Right lobe of liver (tissue), 6 donors: ENCODE data around the gene CCDC88C. TPM values are rescaled to one million over a fixed set of nuclear protein-coding genes. Genes with fewer than 3 reads are reported as not detected.

Experiments
- ATAC-seq, 4 donors: fragments of 200-7000 bp; cut with Tn5 transposase; one replicate each; pipeline ENCODE4 v1.9.1; 2020; ENCODE audit warnings: mild to moderate bottlenecking in 4 of 4, moderate library complexity in 4 of 4
- DNase-seq, 3 donors: peaks; one replicate each; pipeline ENCODE4 v3.0.0-alpha.2; 2020
- H3K27ac ChIP-seq, 3 donors: fragments of 200-600 bp; one replicate each; pipeline ENCODE4 v1.8.0; 2022
- H3K27me3 ChIP-seq, 2 donors: fragments of 200-600 bp; one replicate each; pipeline ENCODE4 v1.8.0; 2022
- H3K36me3 ChIP-seq, 4 donors: fragments of 200-600 bp; sonication (generic) in 1 of 4; one replicate each; pipeline versions ENCODE4 v1.5.1 to v1.8.0; 2017 to 2022; ENCODE audit warnings: control low read depth in 1 of 4
- H3K4me1 ChIP-seq, 4 donors: fragments of 200-600 bp; sonication (generic) in 1 of 4; one replicate each; pipeline versions ENCODE4 v1.5.1 to v1.8.0; 2017 to 2022; ENCODE audit warnings: control low read depth in 1 of 4
- H3K4me3 ChIP-seq, 3 donors: fragments of 200-600 bp; one replicate each; pipeline ENCODE4 v1.8.0; 2022
- H3K9me3 ChIP-seq, 4 donors: fragments of 200-600 bp; sonication (generic) in 1 of 4; one replicate each; pipeline versions ENCODE4 v1.5.1 to v1.8.0; 2017 to 2022; ENCODE audit warnings: control low read depth in 1 of 4
- CTCF ChIP-seq, 4 donors: fragments of 200-600 bp in 3 of 4; fragments of 450-650 bp in 1 of 4; IDR thresholded peaks; one replicate each; pipeline versions ENCODE4 v1.5.1 to v1.8.0; 2016 to 2022; ENCODE audit warnings: antibody characterized with exemption in 4 of 4, mild to moderate bottlenecking in 2 of 4
- POLR2A ChIP-seq: fragments of 450-650 bp; IDR thresholded peaks from one replicate; pipeline ENCODE4 v1.6.1; 2017; ENCODE audit warnings: antibody characterized with exemption, mild to moderate bottlenecking
- WGBS: methylation state at CpG from one replicate; pipeline ENCODE4 v1.1.6; 2018; ENCODE audit warnings: low coverage, low lambda C conversion rate; ENCODE audit not compliant: insufficient coverage; ENCODE audit errors: missing lambda C conversion rate; 5-methylcytosine and 5-hydroxymethylcytosine counted together
- intact Hi-C, 2 donors: fragments of 100-400 bp; cut with DNase I; formaldehyde crosslinking; loops; one replicate each; pipeline versions ENCODE4 v1.11.2 to v1.14.1; 2022
- total RNA-seq, 6 experiments: library from RNA; depleted of rRNA in 2 of 6; stranded (reverse); fragments of >200 nt in 2 of 6; fragmentation: NEBNext Ultra II Directional in 3 of 6; extraction: Animal tissue kit (Norgen Biotek cat#: 25700) in 3 of 6; gene quantifications; one replicate each; pipeline versions ENCODE4 v1.1.0 to v1.2.4, GENCODE V29; 2016 to 2023
- donor health status: DM: no; HTN: yes; CAD: no.
- donor health status: DM: no; HTN: no; CAD: no.
- donor health status: DM: no; HTN: no; CAD: no.
- donor health status: DM: no; HTN: yes; CAD: no.
- donor health status: DM: no; HTN: yes; CAD: no.

Gene CCDC88C
- total RNA-seq, 6 experiments from 2014 or later: 1.2 to 5.7 (median 3.1) TPM

- no peaks in the 10 kb centered on the region for H3K27me3 ChIP-seq
- DNase-seq: no peak
- intact Hi-C loops: no loop called here
- no peak overlapping the region for H3K27ac ChIP-seq
- ATAC-seq: no peak
- H3K36me3 ChIP-seq: no peaks in the 10 kb centered on the region
- no peaks in the 10 kb centered on the region for H3K9me3 ChIP-seq
- TF ChIP-seq POLR2A (no peak), CTCF (IDR thresholded peaks at IDR 0.05) (no peak)
- H3K4me3 ChIP-seq: no peak overlapping the region
- H3K4me1 ChIP-seq: peaks cover 0 to 19% (median 6%) of the 10 kb centered on the region in 4 donors
- 64% methylated on average over 5 of the region's 14 CpGs for WGBS
Measured at GRCh38 chr14:91330096-91330696, 87.4 kb downstream of the CCDC88C start.

GRCh38 chr14:91329486-91330014 lies 88.1 kb downstream of the CCDC88C start:
- peaks cover 0 to 19% (median 6%) of the 10 kb centered on the region in 4 donors for H3K4me1 ChIP-seq
- ATAC-seq (no peak), DNase-seq (no peak)
- TF ChIP-seq CTCF (IDR thresholded peaks at IDR 0.05) (no peak), POLR2A (no peak)
- no peaks in the 10 kb centered on the region for H3K27me3 ChIP-seq
- no peak overlapping the region for H3K27ac ChIP-seq
- H3K36me3 ChIP-seq: no peaks in the 10 kb centered on the region
- WGBS: 24% methylated on average over 3 of the region's 3 CpGs
- H3K9me3 ChIP-seq: no peaks in the 10 kb centered on the region
- intact Hi-C loops: loop anchor here in 1 of 2 donors (5.0 kb wide), 1 partner anchor 88 kb away; the partner anchor contains the start of gene CCDC88C
- no peak overlapping the region for H3K4me3 ChIP-seq

GRCh38 chr14:91328313-91329050 lies 89.1 kb downstream of the CCDC88C start:
- Histone ChIP-seq H3K4me3 (no peak overlapping the region), H3K36me3 (no peaks in the 10 kb centered on the region), H3K9me3 (no peaks in the 10 kb centered on the region), H3K4me1 (peaks cover 0 to 23% (median 7%) of the 10 kb centered on the region in 4 donors), H3K27ac (no peak overlapping the region), H3K27me3 (no peaks in the 10 kb centered on the region)
- WGBS: 100% methylated on average over 2 of the region's 27 CpGs
- intact Hi-C loops: loop anchor here in 1 of 2 donors (5.0 kb wide), 1 partner anchor 89 kb away; the partner anchor contains the start of gene CCDC88C
- ATAC-seq: no peak
- DNase-seq: no peak
- no peak for TF ChIP-seq CTCF (IDR thresholded peaks at IDR 0.05)
- TF ChIP-seq POLR2A: no peak

- ATAC-seq: no peak
- H3K27me3 ChIP-seq: no peaks in the 10 kb centered on the region
- DNase-seq: no peak
- H3K4me1 ChIP-seq: peaks cover 0 to 20% (median 6%) of the 10 kb centered on the region in 4 donors
- H3K4me3 ChIP-seq: no peak overlapping the region
- WGBS: 91% methylated on average over 5 of the region's 10 CpGs
- H3K36me3 ChIP-seq: no peaks in the 10 kb centered on the region
- intact Hi-C loops: loop anchor here in 1 of 2 donors (5.0 kb wide), 1 partner anchor 90 kb away; the partner anchor contains the start of gene CCDC88C
- TF ChIP-seq CTCF (IDR thresholded peaks at IDR 0.05): no peak
- TF ChIP-seq POLR2A: no peak
- H3K27ac ChIP-seq: no peak overlapping the region
- H3K9me3 ChIP-seq: no peaks in the 10 kb centered on the region
Measured at GRCh38 chr14:91327661-91328312, 89.8 kb downstream of the CCDC88C start.
